ENCODE data around the gene TEX11.
"Not testable (repeated sequence)": the region's sequence is repeated elsewhere in the genome, so short reads cannot be mapped to it uniquely, and the experiment has no call there.

The TEX11 gene

GRCh38 chrX:70808942-70809940, 99.3 kb downstream of the TEX11 start:
- Histone ChIP-seq H3K4me2 (ENCODE audit: low read length) (no peak overlapping the region), H3K4me1 (ENCODE audit: control insufficient read depth, low read depth, low read length) (no peaks in the 10 kb centered on the region), H3K27me3 (ENCODE audit: insufficient read depth, low read length, poor library complexity) (no peaks in the 10 kb centered on the region), H3K36me3 (ENCODE audit: control insufficient read depth, insufficient read depth, low read length) (no peaks in the 10 kb centered on the region), H2BK15ac (replicated peaks; ENCODE audit: low read depth) (no peak overlapping the region), H2BK120ac (ENCODE audit: low read depth, low read length) (no peak overlapping the region), H4K8ac (ENCODE audit: low read depth, low read length) (no peak overlapping the region), H3K79me1 (ENCODE audit: low read length) (no peaks in the 10 kb centered on the region), H2BK5ac (ENCODE audit: low read length) (no peak overlapping the region), H3K23ac (ENCODE audit: low read length) (no peak overlapping the region), H3K18ac (ENCODE audit: low read length) (no peak overlapping the region), H3K56ac (ENCODE audit: low read length) (no peak overlapping the region), H3K27ac (ENCODE audit: low read depth, low read length) (no peak overlapping the region), H3K79me2 (ENCODE audit: control insufficient read depth, insufficient read depth, low read length) (no peaks in the 10 kb centered on the region), H3K4me3 (ENCODE audit: low read length) (no peak overlapping the region), H3K9ac (ENCODE audit: low read length) (no peak overlapping the region), H4K5ac (ENCODE audit: low read length) (no peak overlapping the region), H2AK5ac (ENCODE audit: low read length) (no peak overlapping the region), H3K4ac (ENCODE audit: low read depth, low read length) (no peak overlapping the region)
- no CpG with 5 or more reads among the region's 11 CpGs for WGBS (ENCODE audit: extremely low coverage, insufficient coverage, low lambda C conversion rate)
- no peak for DNase-seq

DNA sequence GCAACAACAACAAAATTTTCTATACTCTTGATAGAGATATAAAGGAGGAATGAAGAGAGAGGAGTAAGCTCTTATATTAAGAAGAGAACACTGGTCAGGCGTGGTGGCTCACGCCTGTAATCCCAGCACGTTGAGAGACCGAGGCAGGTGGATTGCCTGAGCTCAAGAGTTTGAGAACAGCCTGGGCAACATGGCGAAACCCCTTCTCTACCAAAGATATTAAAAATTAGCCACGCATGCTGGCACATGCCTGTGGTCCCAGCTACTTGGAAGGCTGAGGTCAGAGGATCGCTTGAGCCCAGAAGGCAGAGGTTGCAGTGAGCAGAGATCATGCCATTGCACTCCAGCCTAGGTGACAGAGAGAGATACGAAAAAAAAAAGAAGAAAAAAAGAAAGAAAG, 102.4 kb downstream of the TEX11 start:
- Histone ChIP-seq H2AK5ac (ENCODE audit: low read length) (no peak overlapping the region), H3K4ac (ENCODE audit: low read depth, low read length) (no peak overlapping the region), H3K4me2 (ENCODE audit: low read length) (no peak overlapping the region), H3K79me2 (ENCODE audit: control insufficient read depth, insufficient read depth, low read length) (no peaks in the 10 kb centered on the region), H3K18ac (ENCODE audit: low read length) (no peak overlapping the region), H3K4me1 (ENCODE audit: control insufficient read depth, low read depth, low read length) (no peaks in the 10 kb centered on the region), H4K5ac (ENCODE audit: low read length) (no peak overlapping the region), H2BK15ac (replicated peaks; ENCODE audit: low read depth) (no peak overlapping the region), H3K27me3 (ENCODE audit: insufficient read depth, low read length, poor library complexity) (no peaks in the 10 kb centered on the region), H3K36me3 (ENCODE audit: control insufficient read depth, insufficient read depth, low read length) (no peaks in the 10 kb centered on the region), H3K9ac (ENCODE audit: low read length) (no peak overlapping the region), H3K23ac (ENCODE audit: low read length) (no peak overlapping the region), H4K8ac (ENCODE audit: low read depth, low read length) (no peak overlapping the region), H3K27ac (ENCODE audit: low read depth, low read length) (no peak overlapping the region), H3K56ac (ENCODE audit: low read length) (no peak overlapping the region), H3K4me3 (ENCODE audit: low read length) (no peak overlapping the region), H2BK120ac (ENCODE audit: low read depth, low read length) (no peak overlapping the region), H3K79me1 (ENCODE audit: low read length) (no peaks in the 10 kb centered on the region), H2BK5ac (ENCODE audit: low read length) (no peak overlapping the region)
- DNase-seq = no peak
- no CpG with 5 or more reads among the region's 8 CpGs for WGBS (ENCODE audit: extremely low coverage, insufficient coverage, low lambda C conversion rate)

- not testable (repeated sequence) for H2AK5ac ChIP-seq (ENCODE audit: low read length); H3K18ac ChIP-seq (ENCODE audit: low read length); H3K79me1 ChIP-seq (ENCODE audit: low read length); H3K4ac ChIP-seq (ENCODE audit: low read depth, low read length); H3K56ac ChIP-seq (ENCODE audit: low read length); H2BK5ac ChIP-seq (ENCODE audit: low read length); H3K27ac ChIP-seq (ENCODE audit: low read depth, low read length); H3K23ac ChIP-seq (ENCODE audit: low read length); DNase-seq; H3K27me3 ChIP-seq (ENCODE audit: insufficient read depth, low read length, poor library complexity); H2BK120ac ChIP-seq (ENCODE audit: low read depth, low read length); H3K36me3 ChIP-seq (ENCODE audit: control insufficient read depth, insufficient read depth, low read length); H4K8ac ChIP-seq (ENCODE audit: low read depth, low read length); H3K9ac ChIP-seq (ENCODE audit: low read length); H3K4me2 ChIP-seq (ENCODE audit: low read length); H2BK15ac ChIP-seq (replicated peaks; ENCODE audit: low read depth); H3K79me2 ChIP-seq (ENCODE audit: control insufficient read depth, insufficient read depth, low read length); H4K5ac ChIP-seq (ENCODE audit: low read length); H3K4me3 ChIP-seq (ENCODE audit: low read length); H3K4me1 ChIP-seq (ENCODE audit: control insufficient read depth, low read depth, low read length)
- no CpG with 5 or more reads among the region's 1 CpG for WGBS (ENCODE audit: extremely low coverage, insufficient coverage, low lambda C conversion rate)
Measured at GRCh38 chrX:70796742-70797141, 111.8 kb downstream of the TEX11 start.

DNA sequence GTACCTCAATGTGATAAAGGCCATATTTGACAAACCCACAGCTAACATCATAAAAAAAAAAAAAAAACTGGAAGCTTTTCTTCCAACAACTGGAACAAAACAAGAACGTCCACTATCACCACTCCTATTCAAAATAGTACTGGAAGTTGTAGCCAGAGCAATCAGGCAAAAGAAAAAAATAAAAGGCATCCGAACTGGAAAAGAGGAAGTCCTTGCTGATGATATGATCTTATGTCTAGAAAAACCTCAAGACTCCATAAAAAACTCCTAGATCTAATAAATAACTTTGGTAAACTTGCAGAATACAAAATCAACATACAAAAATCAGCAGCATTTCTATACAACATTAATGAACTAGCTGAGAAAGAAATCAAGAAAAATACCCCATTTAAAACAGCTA, 134.3 kb downstream of the TEX11 start:
- no peaks in the 10 kb centered on the region for H3K79me1 ChIP-seq (ENCODE audit: low read length)
- no peak overlapping the region for H3K27ac ChIP-seq (ENCODE audit: low read depth, low read length)
- H3K4ac ChIP-seq (ENCODE audit: low read depth, low read length) = no peak overlapping the region
- no peak overlapping the region for H3K18ac ChIP-seq (ENCODE audit: low read length)
- no peak overlapping the region for H2AK5ac ChIP-seq (ENCODE audit: low read length)
- no peak overlapping the region for H3K9ac ChIP-seq (ENCODE audit: low read length)
- H3K4me3 ChIP-seq (ENCODE audit: low read length) = no peak overlapping the region
- H4K5ac ChIP-seq (ENCODE audit: low read length) = no peak overlapping the region
- H3K36me3 ChIP-seq (ENCODE audit: control insufficient read depth, insufficient read depth, low read length) = no peaks in the 10 kb centered on the region
- H2BK15ac ChIP-seq (replicated peaks; ENCODE audit: low read depth) = no peak overlapping the region
- no peak overlapping the region for H3K23ac ChIP-seq (ENCODE audit: low read length)
- WGBS (ENCODE audit: extremely low coverage, insufficient coverage, low lambda C conversion rate) = no CpG with 5 or more reads among the region's 2 CpGs
- H3K79me2 ChIP-seq (ENCODE audit: control insufficient read depth, insufficient read depth, low read length) = no peaks in the 10 kb centered on the region
- H4K8ac ChIP-seq (ENCODE audit: low read depth, low read length) = no peak overlapping the region
- H2BK120ac ChIP-seq (ENCODE audit: low read depth, low read length) = no peak overlapping the region
- H3K27me3 ChIP-seq (ENCODE audit: insufficient read depth, low read length, poor library complexity) = no peaks in the 10 kb centered on the region
- DNase-seq = no peak
- no peak overlapping the region for H2BK5ac ChIP-seq (ENCODE audit: low read length)
- H3K56ac ChIP-seq (ENCODE audit: low read length) = no peak overlapping the region
- no peak overlapping the region for H3K4me2 ChIP-seq (ENCODE audit: low read length)
- H3K4me1 ChIP-seq (ENCODE audit: control insufficient read depth, low read depth, low read length) = no peaks in the 10 kb centered on the region

GRCh38 chrX:70769659-70770227, 138.8 kb downstream of the TEX11 start:
- no peak for DNase-seq
- H3K9ac ChIP-seq (ENCODE audit: low read length) = no peak overlapping the region
- WGBS (ENCODE audit: extremely low coverage, insufficient coverage, low lambda C conversion rate) = no CpG with 5 or more reads among the region's 3 CpGs

More at GRCh38 chrX:70769659-70770227, 138.8 kb downstream of the TEX11 start:
- Histone ChIP-seq H3K4me2 (ENCODE audit: low read length) (no peak overlapping the region), H2AK5ac (ENCODE audit: low read length) (no peak overlapping the region), H2BK5ac (ENCODE audit: low read length) (no peak overlapping the region), H3K27ac (ENCODE audit: low read depth, low read length) (no peak overlapping the region), H3K4me3 (ENCODE audit: low read length) (no peak overlapping the region), H3K79me1 (ENCODE audit: low read length) (no peaks in the 10 kb centered on the region), H3K79me2 (ENCODE audit: control insufficient read depth, insufficient read depth, low read length) (no peaks in the 10 kb centered on the region), H3K18ac (ENCODE audit: low read length) (no peak overlapping the region), H2BK15ac (replicated peaks; ENCODE audit: low read depth) (no peak overlapping the region), H3K4me1 (ENCODE audit: control insufficient read depth, low read depth, low read length) (no peaks in the 10 kb centered on the region), H3K36me3 (ENCODE audit: control insufficient read depth, insufficient read depth, low read length) (no peaks in the 10 kb centered on the region), H3K4ac (ENCODE audit: low read depth, low read length) (no peak overlapping the region), H3K23ac (ENCODE audit: low read length) (no peak overlapping the region), H3K56ac (ENCODE audit: low read length) (no peak overlapping the region), H4K5ac (ENCODE audit: low read length) (no peak overlapping the region), H4K8ac (ENCODE audit: low read depth, low read length) (no peak overlapping the region), H2BK120ac (ENCODE audit: low read depth, low read length) (no peak overlapping the region), H3K27me3 (ENCODE audit: insufficient read depth, low read length, poor library complexity) (no peaks in the 10 kb centered on the region)
